ENCODE results near the gene CLIC3.

The CLIC3 gene

DNA sequence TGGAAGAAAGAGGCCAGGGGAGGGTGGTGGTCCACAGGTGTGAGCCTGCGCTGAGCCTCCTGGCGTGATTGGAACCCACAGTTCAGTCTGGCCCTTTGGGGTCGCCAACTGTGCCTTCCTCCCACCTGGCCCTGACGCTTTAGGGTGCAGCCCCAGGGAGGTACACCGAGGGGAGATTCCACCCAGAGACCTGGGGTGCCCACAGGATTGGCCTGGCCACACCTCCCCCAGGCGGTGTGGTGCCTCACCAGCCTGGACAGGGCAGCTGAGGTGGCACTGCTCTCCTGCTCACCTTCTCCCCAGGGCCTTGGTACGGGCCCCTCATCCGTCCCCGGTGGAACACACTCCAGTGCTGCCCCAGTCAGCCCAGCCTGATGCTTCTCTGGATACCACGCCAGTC, 1.0 kb upstream of the CLIC3 start:
- H3K4me1 ChIP-seq (ENCODE audit: low read length), result peaks cover 2% of the 10 kb centered on the region; the same call in 1 of the 2 replicates
- no peak overlapping the region for H3K27ac ChIP-seq (ENCODE audit: low read length)
- no peak overlapping the region for H3K4me2 ChIP-seq (ENCODE audit: low read depth, low read length)

GRCh38 chr9:136995772-136996311, 526 bp downstream of the CLIC3 start:
- Histone ChIP-seq H3F3A (ENCODE audit: insufficient read depth, low read length) (peaks cover 2% of the 10 kb centered on the region), H3K27me3 (replicated peaks; ENCODE audit: insufficient read depth, low read length) (peaks cover 30% of the 10 kb centered on the region), H4K20me1 (ENCODE audit: insufficient read depth, low read length) (no peaks in the 10 kb centered on the region), H3K9me3 (replicated peaks; ENCODE audit: insufficient read depth, low read length) (no peaks in the 10 kb centered on the region), H3K79me2 (ENCODE audit: low read length) (no peaks in the 10 kb centered on the region), H2AFZ (ENCODE audit: low read length) (no peak overlapping the region), H3K4me2 (ENCODE audit: low read depth, low read length) (no peak overlapping the region), H3K4me3 (ENCODE audit: low read length) (no peak overlapping the region), H3K4me1 (ENCODE audit: low read length) (no peaks in the 10 kb centered on the region), H3K9me2 (replicated peaks; ENCODE audit: insufficient read depth, low read length) (no peaks in the 10 kb centered on the region), H3K27ac (ENCODE audit: low read length) (no peak overlapping the region), H3K9ac (ENCODE audit: low read length) (no peak overlapping the region), H3K36me3 (replicated peaks; ENCODE audit: insufficient read depth, low read length) (no peaks in the 10 kb centered on the region)
- no peak for TF ChIP-seq EZH2phosphoT487 (IDR thresholded peaks at IDR 0.05; ENCODE audit: low read length)
- no peak for TF ChIP-seq EZH2 (optimal IDR thresholded peaks at IDR 0.05; ENCODE audit: low read depth, low read length)
- DNase-seq, result no peak

More for the DNA sequence above, 1.0 kb upstream of the CLIC3 start:
- no peak overlapping the region for H3K4me3 ChIP-seq (ENCODE audit: low read length)
- H3K36me3 ChIP-seq (replicated peaks; ENCODE audit: insufficient read depth, low read length), result no peaks in the 10 kb centered on the region
- peaks cover 36% of the 10 kb centered on the region for H3K27me3 ChIP-seq (replicated peaks; ENCODE audit: insufficient read depth, low read length)
- DNase-seq, result no peak
- no peaks in the 10 kb centered on the region for H3K9me2 ChIP-seq (replicated peaks; ENCODE audit: insufficient read depth, low read length)
- no peaks in the 10 kb centered on the region for H3K79me2 ChIP-seq (ENCODE audit: low read length)
- no peaks in the 10 kb centered on the region for H4K20me1 ChIP-seq (ENCODE audit: insufficient read depth, low read length)
- H3F3A ChIP-seq (ENCODE audit: insufficient read depth, low read length), result peaks cover 2% of the 10 kb centered on the region
- H3K9me3 ChIP-seq (replicated peaks; ENCODE audit: insufficient read depth, low read length), result no peaks in the 10 kb centered on the region
- TF ChIP-seq EZH2 (optimal IDR thresholded peaks at IDR 0.05; ENCODE audit: low read depth, low read length) (no peak), CTCF (IDR thresholded peaks at IDR 0.05; ENCODE audit: low read length) (no peak), EZH2phosphoT487 (IDR thresholded peaks at IDR 0.05; ENCODE audit: low read length) (no peak)
- H3K9ac ChIP-seq (ENCODE audit: low read length), result no peak overlapping the region
- H2AFZ ChIP-seq (ENCODE audit: low read length), result no peak overlapping the region

DNA sequence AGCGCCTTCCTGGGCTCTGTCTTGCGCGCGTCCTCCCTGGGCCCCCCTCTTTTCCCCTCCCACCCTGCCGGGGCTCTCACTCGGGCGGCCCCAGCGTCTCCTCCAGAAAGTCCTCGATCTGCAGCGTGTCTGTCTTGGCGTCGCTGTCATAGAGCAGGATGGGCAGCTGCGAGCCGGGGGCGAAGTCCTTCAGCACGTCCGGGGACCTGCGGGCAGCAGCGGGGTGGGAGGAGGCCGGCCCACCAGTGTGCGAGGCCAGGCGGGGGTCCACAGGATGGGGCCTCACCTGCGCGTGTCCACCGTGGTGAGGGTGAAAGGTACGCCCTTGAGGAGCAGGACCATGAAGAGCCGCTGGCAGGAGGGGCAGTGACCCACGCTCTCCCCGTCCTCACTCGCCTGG, 1.0 kb downstream of the CLIC3 start:
- no peak overlapping the region for H3K4me3 ChIP-seq (ENCODE audit: low read length)
- H3K27me3 ChIP-seq (replicated peaks; ENCODE audit: insufficient read depth, low read length), result peaks cover 34% of the 10 kb centered on the region
- no peak overlapping the region for H3K27ac ChIP-seq (ENCODE audit: low read length)
- H3K36me3 ChIP-seq (replicated peaks; ENCODE audit: insufficient read depth, low read length), result no peaks in the 10 kb centered on the region
- H3K9me3 ChIP-seq (replicated peaks; ENCODE audit: insufficient read depth, low read length), result no peaks in the 10 kb centered on the region
- H3F3A ChIP-seq (ENCODE audit: insufficient read depth, low read length), result peaks cover under 1% of the 10 kb centered on the region
- no peak overlapping the region for H3K9ac ChIP-seq (ENCODE audit: low read length)
- H3K9me2 ChIP-seq (replicated peaks; ENCODE audit: insufficient read depth, low read length), result no peaks in the 10 kb centered on the region
- H3K4me1 ChIP-seq (ENCODE audit: low read length), result no peaks in the 10 kb centered on the region
- TF ChIP-seq CTCF (IDR thresholded peaks at IDR 0.05; ENCODE audit: low read length), result no peak
- no peak for TF ChIP-seq EZH2phosphoT487 (IDR thresholded peaks at IDR 0.05; ENCODE audit: low read length)
- no peak for TF ChIP-seq EZH2 (optimal IDR thresholded peaks at IDR 0.05; ENCODE audit: low read depth, low read length)
- no peak overlapping the region for H3K4me2 ChIP-seq (ENCODE audit: low read depth, low read length)
- no peak for DNase-seq
- H4K20me1 ChIP-seq (ENCODE audit: insufficient read depth, low read length), result no peaks in the 10 kb centered on the region
- no peaks in the 10 kb centered on the region for H3K79me2 ChIP-seq (ENCODE audit: low read length)
- H2AFZ ChIP-seq (ENCODE audit: low read length), result no peak overlapping the region

DNA sequence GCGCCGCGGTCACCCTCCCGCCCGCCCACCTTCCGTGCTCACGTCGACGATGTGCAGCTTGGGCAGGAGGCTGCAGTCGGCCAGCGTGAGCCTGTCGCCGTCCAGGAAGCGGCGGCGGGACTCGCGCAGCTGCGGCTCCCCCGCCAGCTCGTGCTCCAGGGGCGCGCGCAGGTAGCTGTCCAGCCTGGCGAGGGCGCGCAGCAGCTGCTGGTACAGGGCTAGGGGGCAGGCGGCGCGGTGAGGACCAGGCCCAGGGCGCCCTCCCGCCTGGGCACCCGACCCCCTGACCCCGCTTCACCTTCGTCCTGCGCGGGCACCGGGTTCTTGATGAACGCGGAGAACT, 1.5 kb downstream of the CLIC3 start:
- Histone ChIP-seq H3K36me3 (replicated peaks; ENCODE audit: insufficient read depth, low read length) (no peaks in the 10 kb centered on the region), H3K79me2 (ENCODE audit: low read length) (no peaks in the 10 kb centered on the region), H4K20me1 (ENCODE audit: insufficient read depth, low read length) (no peaks in the 10 kb centered on the region), H3K9me2 (replicated peaks; ENCODE audit: insufficient read depth, low read length) (no peaks in the 10 kb centered on the region), H3K9ac (ENCODE audit: low read length) (no peak overlapping the region), H3K27me3 (replicated peaks; ENCODE audit: insufficient read depth, low read length) (peaks cover 40% of the 10 kb centered on the region), H3F3A (ENCODE audit: insufficient read depth, low read length) (no peaks in the 10 kb centered on the region; the same call in none of the 2 replicates), H3K27ac (ENCODE audit: low read length) (no peak overlapping the region), H2AFZ (ENCODE audit: low read length) (no peak overlapping the region), H3K4me2 (ENCODE audit: low read depth, low read length) (no peak overlapping the region), H3K4me1 (ENCODE audit: low read length) (no peaks in the 10 kb centered on the region), H3K9me3 (replicated peaks; ENCODE audit: insufficient read depth, low read length) (no peaks in the 10 kb centered on the region), H3K4me3 (ENCODE audit: low read length) (no peak overlapping the region)
- DNase-seq, result no peak
- TF ChIP-seq CTCF (IDR thresholded peaks at IDR 0.05; ENCODE audit: low read length) (no peak), EZH2 (optimal IDR thresholded peaks at IDR 0.05; ENCODE audit: low read depth, low read length) (no peak), EZH2phosphoT487 (IDR thresholded peaks at IDR 0.05; ENCODE audit: low read length) (no peak)
